K562 (cell line): Measurements from ENCODE around the gene MGAT4B.

Experiments
- MYC ChIP-seq, 2 experiments: fragments of 250-450 bp in 1 of 2; sonication (Bioruptor Pico) in 1 of 2; IDR thresholded peaks; 2 replicates each; pipeline versions ENCODE4 v1.5.1 to v1.6.1; 2012 to 2021; ENCODE audit warnings: low read depth in 2 of 2, borderline replicate concordance in 1 of 2, improper control_type of control experiment in 1 of 2, low read length in 1 of 2, mild to moderate bottlenecking in 1 of 2, moderate library complexity in 1 of 2
- PHF21A ChIP-seq: fragments of 450-650 bp; IDR thresholded peaks from 2 replicates; pipeline ENCODE4 v1.6.1; 2017; ENCODE audit warnings: low read depth, borderline replicate concordance
- SMC3 ChIP-seq: conservative IDR thresholded peaks from 2 replicates; pipeline ENCODE4 v1.6.1; 2011; ENCODE audit warnings: low read depth, low read length, improper control_type of control experiment; ENCODE audit not compliant: insufficient read depth
- TF ChIP-seq, protein P1 (sequence below): fragments of 450-650 bp; IDR thresholded peaks from 2 replicates; pipeline ENCODE4 v1.6.1; 2016; ENCODE audit warnings: missing biosample characterization, missing genetic modification characterization
- TF ChIP-seq, protein P2 (sequence below): fragments of 450-650 bp; formaldehyde crosslinking; IDR thresholded peaks from 2 replicates; pipeline ENCODE4 v1.4.0; 2020; ENCODE audit warnings: mild to moderate bottlenecking, moderate library complexity
- TF ChIP-seq, protein P3 (sequence below), 3 experiments: IDR thresholded peaks in 2 of 3; conservative IDR thresholded peaks in 1 of 3; 2 replicates each; pipeline ENCODE4 v1.5.1; 2011 to 2012; ENCODE audit warnings: low read length in 3 of 3, mild to moderate bottlenecking in 3 of 3, control low read depth in 2 of 3, improper control_type of control experiment in 1 of 3, inconsistent platforms in 1 of 3, low read depth in 1 of 3, mixed read lengths in 1 of 3, moderate library complexity in 1 of 3; ENCODE audit not compliant: insufficient read depth in 2 of 3
- TF ChIP-seq, protein P4 (sequence below): sonication (generic); formaldehyde crosslinking; IDR thresholded peaks from 2 replicates; pipeline ENCODE4 v1.5.0; 2020; ENCODE audit warnings: missing genetic modification reagents

DNA sequence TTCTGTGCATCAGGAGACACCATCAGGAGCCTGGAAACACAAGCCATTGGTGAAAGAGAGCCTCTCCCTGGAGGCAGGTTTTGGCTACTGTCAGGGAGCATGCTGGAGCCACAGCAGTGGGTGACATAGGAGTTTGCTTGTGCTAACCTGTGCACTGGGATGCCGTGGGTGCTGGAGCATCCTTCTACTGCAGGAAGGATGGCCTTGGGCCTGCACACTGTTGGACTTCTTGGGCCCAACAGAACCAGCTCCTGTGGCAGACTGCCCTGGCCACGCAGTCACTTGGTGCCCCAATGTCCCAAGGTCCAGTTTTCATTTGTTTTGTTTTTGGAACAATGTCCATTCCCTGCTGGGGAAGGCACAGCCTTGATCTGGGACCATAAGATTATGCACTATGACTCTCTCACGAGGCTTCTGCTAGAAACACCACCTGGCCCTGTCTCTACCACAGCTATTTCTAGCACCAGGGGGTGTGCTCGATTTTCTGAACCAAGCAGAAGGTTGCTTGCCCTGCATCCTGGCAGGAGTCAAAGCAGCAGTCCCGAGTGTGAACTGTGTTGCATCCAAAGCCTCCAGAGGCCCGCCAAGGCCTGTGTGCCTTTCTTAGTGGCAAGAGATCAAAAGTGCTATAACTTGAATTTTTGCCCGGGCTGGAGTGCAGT lies 18.3 kb downstream of the MGAT4B start:
- TF ChIP-seq, protein P1, sequence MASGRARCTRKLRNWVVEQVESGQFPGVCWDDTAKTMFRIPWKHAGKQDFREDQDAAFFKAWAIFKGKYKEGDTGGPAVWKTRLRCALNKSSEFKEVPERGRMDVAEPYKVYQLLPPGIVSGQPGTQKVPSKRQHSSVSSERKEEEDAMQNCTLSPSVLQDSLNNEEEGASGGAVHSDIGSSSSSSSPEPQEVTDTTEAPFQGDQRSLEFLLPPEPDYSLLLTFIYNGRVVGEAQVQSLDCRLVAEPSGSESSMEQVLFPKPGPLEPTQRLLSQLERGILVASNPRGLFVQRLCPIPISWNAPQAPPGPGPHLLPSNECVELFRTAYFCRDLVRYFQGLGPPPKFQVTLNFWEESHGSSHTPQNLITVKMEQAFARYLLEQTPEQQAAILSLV (tag) = no peak
- TF ChIP-seq, protein P2, sequence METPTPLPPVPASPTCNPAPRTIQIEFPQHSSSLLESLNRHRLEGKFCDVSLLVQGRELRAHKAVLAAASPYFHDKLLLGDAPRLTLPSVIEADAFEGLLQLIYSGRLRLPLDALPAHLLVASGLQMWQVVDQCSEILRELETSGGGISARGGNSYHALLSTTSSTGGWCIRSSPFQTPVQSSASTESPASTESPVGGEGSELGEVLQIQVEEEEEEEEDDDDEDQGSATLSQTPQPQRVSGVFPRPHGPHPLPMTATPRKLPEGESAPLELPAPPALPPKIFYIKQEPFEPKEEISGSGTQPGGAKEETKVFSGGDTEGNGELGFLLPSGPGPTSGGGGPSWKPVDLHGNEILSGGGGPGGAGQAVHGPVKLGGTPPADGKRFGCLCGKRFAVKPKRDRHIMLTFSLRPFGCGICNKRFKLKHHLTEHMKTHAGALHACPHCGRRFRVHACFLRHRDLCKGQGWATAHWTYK (CRISPR knock-in tag) = no peak
- TF ChIP-seq, protein P3, sequence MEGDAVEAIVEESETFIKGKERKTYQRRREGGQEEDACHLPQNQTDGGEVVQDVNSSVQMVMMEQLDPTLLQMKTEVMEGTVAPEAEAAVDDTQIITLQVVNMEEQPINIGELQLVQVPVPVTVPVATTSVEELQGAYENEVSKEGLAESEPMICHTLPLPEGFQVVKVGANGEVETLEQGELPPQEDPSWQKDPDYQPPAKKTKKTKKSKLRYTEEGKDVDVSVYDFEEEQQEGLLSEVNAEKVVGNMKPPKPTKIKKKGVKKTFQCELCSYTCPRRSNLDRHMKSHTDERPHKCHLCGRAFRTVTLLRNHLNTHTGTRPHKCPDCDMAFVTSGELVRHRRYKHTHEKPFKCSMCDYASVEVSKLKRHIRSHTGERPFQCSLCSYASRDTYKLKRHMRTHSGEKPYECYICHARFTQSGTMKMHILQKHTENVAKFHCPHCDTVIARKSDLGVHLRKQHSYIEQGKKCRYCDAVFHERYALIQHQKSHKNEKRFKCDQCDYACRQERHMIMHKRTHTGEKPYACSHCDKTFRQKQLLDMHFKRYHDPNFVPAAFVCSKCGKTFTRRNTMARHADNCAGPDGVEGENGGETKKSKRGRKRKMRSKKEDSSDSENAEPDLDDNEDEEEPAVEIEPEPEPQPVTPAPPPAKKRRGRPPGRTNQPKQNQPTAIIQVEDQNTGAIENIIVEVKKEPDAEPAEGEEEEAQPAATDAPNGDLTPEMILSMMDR (IDR thresholded peaks at IDR 0.05 in 2 of 3, conservative IDR thresholded peaks at IDR 0.05 in 1 of 3; ENCODE audit: insufficient read depth in 2 of 3, low read depth in 1 of 3, low read length in 3 of 3) = no peak
- TF ChIP-seq, protein P4, sequence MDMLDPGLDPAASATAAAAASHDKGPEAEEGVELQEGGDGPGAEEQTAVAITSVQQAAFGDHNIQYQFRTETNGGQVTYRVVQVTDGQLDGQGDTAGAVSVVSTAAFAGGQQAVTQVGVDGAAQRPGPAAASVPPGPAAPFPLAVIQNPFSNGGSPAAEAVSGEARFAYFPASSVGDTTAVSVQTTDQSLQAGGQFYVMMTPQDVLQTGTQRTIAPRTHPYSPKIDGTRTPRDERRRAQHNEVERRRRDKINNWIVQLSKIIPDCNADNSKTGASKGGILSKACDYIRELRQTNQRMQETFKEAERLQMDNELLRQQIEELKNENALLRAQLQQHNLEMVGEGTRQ (CRISPR knock-in tag) = no peak
- no peak for TF ChIP-seq PHF21A
- TF ChIP-seq MYC (IDR thresholded peaks at IDR 0.05; ENCODE audit: low read depth, low read length) = no peak
- no peak for TF ChIP-seq MYC (CRISPR knock-in tag; IDR thresholded peaks at IDR 0.05; ENCODE audit: borderline replicate concordance, low read depth)
- no peak for TF ChIP-seq SMC3
